OCI-LY1 (cell line): ENCODE results near the gene RALGAPB.

Experiments
- CTCF ChIP-seq: fragments of 200-600 bp; sonication (generic), shearing (Covaris generic); IDR thresholded peaks from 2 replicates; pipeline ENCODE4 v1.5.1; 2017; ENCODE audit warnings: mild to moderate bottlenecking, antibody characterized with exemption, low read length, moderate library complexity, mixed read lengths
- EZH2 ChIP-seq: fragments of 200-600 bp; sonication (generic), shearing (Covaris generic); IDR thresholded peaks from 2 replicates; pipeline ENCODE4 v1.8.0; 2017; ENCODE audit warnings: borderline replicate concordance, mixed run types, mild to moderate bottlenecking, antibody characterized with exemption, low read length, moderate library complexity, mixed read lengths

GRCh38 chr20:38434301-38434741 is 38.3 kb upstream of the RALGAPB start:
- TF ChIP-seq CTCF (no peak), EZH2 (no peak)
